HG03045 (cell line): ENCODE data around the gene SKA2.
"Not testable (repeated sequence)": the region's sequence is repeated elsewhere in the genome, so short reads cannot be mapped to it uniquely, and the experiment has no call there.

Experiments used
- ATAC-seq: cut with Tn5 transposase; IDR thresholded peaks from one replicate; pipeline ENCODE4 v1.9.1; 2021; ENCODE audit warnings: mild to moderate bottlenecking, moderate library complexity; ENCODE audit not compliant: unreplicated experiment

SKA2 gene

GRCh38 chr17:59154721-59155438, at the start of gene SKA2:
Gene SKA2 (minus strand): TSS chr17:59155186. CDS start chr17:59155163, 23 bp downstream.
- ATAC-seq = peak; percentile 87

- no peak for ATAC-seq
Observed at GRCh38 chr17:59202320-59202719, 47.3 kb upstream of the SKA2 start.

GRCh38 chr17:59199398-59199797, 44.4 kb upstream of the SKA2 start:
- no peak for ATAC-seq

GRCh38 chr17:59193336-59193862, 38.4 kb upstream of the SKA2 start:
- no peak for ATAC-seq

- no peak for ATAC-seq
Observed at GRCh38 chr17:59190806-59191205, 35.8 kb upstream of the SKA2 start.

GRCh38 chr17:59186850-59187249, 31.9 kb upstream of the SKA2 start:
- ATAC-seq = no peak

- no peak for ATAC-seq
Observed at GRCh38 chr17:59185997-59186396, 31.0 kb upstream of the SKA2 start.

- no peak for ATAC-seq
Observed at GRCh38 chr17:59181481-59181880, 26.5 kb upstream of the SKA2 start.

- ATAC-seq = no peak
Observed at GRCh38 chr17:59180626-59181025, 25.6 kb upstream of the SKA2 start.

- not testable (repeated sequence) for ATAC-seq
Observed at GRCh38 chr17:59179601-59180000, 24.6 kb upstream of the SKA2 start.

GRCh38 chr17:59178266-59178985, 23.4 kb upstream of the SKA2 start:
- no peak for ATAC-seq

GRCh38 chr17:59175076-59175475, 20.1 kb upstream of the SKA2 start:
- no peak for ATAC-seq

GRCh38 chr17:59174671-59175070, 19.7 kb upstream of the SKA2 start:
- ATAC-seq = no peak

- no peak for ATAC-seq
Observed at GRCh38 chr17:59172436-59173004, 17.5 kb upstream of the SKA2 start.

GRCh38 chr17:59167571-59168001, 12.6 kb upstream of the SKA2 start:
- ATAC-seq = no peak

- no peak for ATAC-seq
Observed at GRCh38 chr17:59165933-59166342, 11.0 kb upstream of the SKA2 start.

GRCh38 chr17:59161477-59161876, 6.5 kb upstream of the SKA2 start:
- no peak for ATAC-seq

- ATAC-seq = no peak
Observed at GRCh38 chr17:59160157-59161025, 5.4 kb upstream of the SKA2 start.

GRCh38 chr17:59155439-59156177, 622 bp upstream of the SKA2 start, which contains the start of gene PRR11:
Gene PRR11 (plus strand): TSS chr17:59155746. CDS start chr17:59169753, 14,007 bp downstream.
- peak; percentile 87 for ATAC-seq

GRCh38 chr17:59154292-59154720, 680 bp downstream of the SKA2 start:
- ATAC-seq = no peak
